ENCODE results near the gene KLHL35.

The KLHL35 gene

DNA sequence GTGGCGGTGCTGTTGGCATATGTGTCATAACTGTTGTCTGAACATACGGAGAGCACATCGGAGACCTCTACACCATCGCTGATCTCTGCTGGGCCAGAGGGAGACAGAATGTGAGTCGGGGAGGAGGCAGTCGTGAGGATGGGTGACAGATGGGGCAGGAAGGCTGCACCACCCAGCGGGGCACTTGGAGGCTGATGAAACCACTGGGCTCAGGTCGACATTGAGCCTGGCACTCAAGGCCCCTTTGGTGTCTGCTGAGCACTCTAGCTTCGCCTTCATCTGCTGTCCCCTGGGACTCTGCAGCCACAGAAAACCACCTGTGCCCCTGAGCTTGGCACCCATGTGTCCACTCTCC lies 2.5 kb upstream of the KLHL35 start:
- H3K4me3 ChIP-seq (ENCODE audit: control insufficient read depth, low read depth, low read length) = no peak overlapping the region
- DNase-seq (ENCODE audit: low read depth) = no peak
- TF ChIP-seq, protein P1, sequence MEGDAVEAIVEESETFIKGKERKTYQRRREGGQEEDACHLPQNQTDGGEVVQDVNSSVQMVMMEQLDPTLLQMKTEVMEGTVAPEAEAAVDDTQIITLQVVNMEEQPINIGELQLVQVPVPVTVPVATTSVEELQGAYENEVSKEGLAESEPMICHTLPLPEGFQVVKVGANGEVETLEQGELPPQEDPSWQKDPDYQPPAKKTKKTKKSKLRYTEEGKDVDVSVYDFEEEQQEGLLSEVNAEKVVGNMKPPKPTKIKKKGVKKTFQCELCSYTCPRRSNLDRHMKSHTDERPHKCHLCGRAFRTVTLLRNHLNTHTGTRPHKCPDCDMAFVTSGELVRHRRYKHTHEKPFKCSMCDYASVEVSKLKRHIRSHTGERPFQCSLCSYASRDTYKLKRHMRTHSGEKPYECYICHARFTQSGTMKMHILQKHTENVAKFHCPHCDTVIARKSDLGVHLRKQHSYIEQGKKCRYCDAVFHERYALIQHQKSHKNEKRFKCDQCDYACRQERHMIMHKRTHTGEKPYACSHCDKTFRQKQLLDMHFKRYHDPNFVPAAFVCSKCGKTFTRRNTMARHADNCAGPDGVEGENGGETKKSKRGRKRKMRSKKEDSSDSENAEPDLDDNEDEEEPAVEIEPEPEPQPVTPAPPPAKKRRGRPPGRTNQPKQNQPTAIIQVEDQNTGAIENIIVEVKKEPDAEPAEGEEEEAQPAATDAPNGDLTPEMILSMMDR (conservative IDR thresholded peaks at IDR 0.05; ENCODE audit: control insufficient read depth, insufficient read depth, low read depth, low read length) = no peak

DNA sequence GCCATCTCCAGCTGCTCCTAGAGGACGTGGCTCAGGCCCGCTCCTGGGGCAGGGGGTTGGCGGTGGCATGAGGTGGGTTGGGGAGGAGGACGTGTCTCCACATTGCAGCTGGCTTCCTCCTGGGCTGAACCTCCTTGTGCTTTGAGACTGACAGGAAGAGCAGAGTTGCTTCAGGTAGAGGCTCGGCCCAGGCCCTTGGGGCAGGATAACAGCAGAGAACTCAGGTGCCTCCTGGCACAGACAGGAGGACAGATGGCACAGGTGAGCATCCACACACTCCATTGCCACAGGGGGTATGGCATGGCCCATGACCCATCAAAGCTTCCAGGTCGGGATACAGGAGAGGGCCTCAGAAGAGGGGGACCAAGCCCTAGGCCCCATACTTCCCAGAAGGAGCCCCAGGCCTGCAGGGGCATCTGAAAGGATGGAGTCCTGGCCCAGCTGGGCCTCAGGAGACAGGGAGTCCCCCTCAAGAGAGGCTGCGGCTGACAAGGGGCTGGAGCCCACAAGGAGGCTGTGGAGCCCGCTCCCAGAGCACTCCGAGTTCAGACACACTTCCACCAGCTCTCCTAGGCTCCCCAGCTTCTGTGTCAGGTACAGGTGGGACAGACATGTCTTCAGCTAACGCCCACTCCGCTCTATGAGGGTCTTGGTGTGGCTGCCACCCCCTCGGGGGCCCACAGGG lies 2.0 kb upstream of the KLHL35 start:
- DNase-seq (ENCODE audit: low read depth) = no peak
- no peak overlapping the region for H3K4me3 ChIP-seq (ENCODE audit: control insufficient read depth, low read depth, low read length)
- TF ChIP-seq, protein P1 (conservative IDR thresholded peaks at IDR 0.05; ENCODE audit: control insufficient read depth, insufficient read depth, low read depth, low read length) = no peak

DNA sequence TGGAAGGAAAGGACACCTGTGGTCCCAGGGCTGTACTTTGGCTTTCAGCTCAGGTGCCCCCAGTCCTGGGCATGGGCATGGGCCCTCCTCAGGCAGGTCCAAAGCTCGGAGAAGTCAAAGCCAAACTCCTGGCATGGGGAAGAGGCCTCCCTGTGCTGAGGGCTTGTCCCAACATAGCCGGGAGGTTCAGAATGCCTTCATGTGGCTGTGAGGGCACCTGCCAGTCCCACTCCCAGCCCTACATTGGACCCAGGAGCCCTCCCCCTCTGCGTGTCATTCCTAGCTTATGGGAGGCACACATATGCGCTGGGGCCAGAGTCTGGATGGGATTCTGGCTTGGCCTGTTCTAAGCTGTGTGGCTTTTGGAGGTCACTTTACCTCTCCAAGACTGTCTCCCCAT lies 1.0 kb upstream of the KLHL35 start:
- no peak for DNase-seq (ENCODE audit: low read depth)
- TF ChIP-seq, protein P1 (conservative IDR thresholded peaks at IDR 0.05; ENCODE audit: control insufficient read depth, insufficient read depth, low read depth, low read length) = no peak
- H3K4me3 ChIP-seq (ENCODE audit: control insufficient read depth, low read depth, low read length) = no peak overlapping the region

DNA sequence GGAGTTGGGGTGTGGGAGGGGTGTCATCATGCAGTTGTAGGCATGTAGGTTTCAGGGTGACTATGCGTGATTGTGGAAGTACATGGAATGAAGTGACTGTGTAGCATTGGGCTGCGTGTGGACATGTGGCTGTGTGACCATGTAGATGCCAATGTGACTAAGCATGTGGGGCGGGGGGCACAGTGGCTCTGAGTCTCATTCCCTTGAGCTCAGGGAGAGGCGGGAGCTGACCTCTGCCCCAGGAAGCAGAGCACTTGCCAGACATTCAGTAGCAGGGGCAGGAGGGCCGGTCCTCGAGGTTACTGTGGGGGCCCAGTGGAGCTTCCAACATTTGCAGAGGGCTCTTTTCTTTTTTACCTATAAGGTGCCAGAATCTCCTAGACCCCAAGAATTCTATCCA lies 440 bp upstream of the KLHL35 start:
- no peak overlapping the region for H3K4me3 ChIP-seq (ENCODE audit: control insufficient read depth, low read depth, low read length)
- TF ChIP-seq, protein P1 (conservative IDR thresholded peaks at IDR 0.05; ENCODE audit: control insufficient read depth, insufficient read depth, low read depth, low read length) = no peak
- no peak for DNase-seq (ENCODE audit: low read depth)

DNA sequence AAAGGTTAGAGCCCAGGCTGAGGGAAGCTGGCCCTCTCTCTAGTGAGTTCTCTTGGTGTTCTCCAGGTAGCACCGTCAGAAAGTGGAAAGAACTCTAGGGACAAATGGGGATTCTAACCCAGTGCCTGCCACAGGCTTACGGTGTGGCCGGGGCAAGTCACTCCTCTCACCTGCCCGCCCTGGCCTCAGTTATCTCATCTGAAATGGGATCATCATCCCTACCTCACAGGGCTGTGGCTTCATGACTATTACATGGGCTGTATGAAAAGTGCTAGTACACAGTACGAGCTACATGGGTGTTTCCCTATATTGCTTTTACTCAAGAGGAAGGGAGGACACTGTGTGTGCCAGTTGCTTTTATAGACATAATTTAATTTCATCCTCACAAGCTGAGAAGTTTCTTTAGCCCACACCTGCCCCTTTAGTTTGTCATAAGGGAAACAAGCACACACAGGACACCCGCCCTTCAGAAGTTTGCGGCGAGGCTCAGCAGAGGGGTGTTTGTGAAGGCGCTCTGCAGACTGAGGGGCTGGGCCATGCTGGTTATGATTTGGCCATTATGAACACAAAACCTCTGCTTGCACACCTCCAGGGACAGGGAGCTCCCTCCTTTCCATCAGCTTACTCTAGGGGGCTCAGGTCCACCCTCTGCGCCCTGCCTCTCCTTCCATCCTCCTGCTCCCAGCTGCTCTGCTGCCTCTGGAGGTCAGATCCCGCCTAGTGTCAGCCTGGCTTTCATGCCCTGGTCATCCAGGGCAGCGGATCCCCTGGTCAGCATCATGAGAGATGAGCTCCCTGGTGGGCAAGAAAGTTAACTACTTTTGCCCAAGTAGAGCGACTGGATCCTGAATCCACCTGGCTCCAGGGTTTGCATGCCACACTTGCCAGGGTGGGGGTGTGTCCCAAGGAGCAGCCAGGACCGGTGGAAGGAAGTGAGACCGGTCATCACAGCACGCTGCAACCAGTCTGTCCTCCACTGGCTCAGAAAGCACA lies 1.2 kb downstream of the KLHL35 start:
- TF ChIP-seq, protein P1 (conservative IDR thresholded peaks at IDR 0.05; ENCODE audit: control insufficient read depth, insufficient read depth, low read depth, low read length) = no peak
- H3K4me3 ChIP-seq (ENCODE audit: control insufficient read depth, low read depth, low read length) = no peak overlapping the region
- DNase-seq (ENCODE audit: low read depth) = no peak

DNA sequence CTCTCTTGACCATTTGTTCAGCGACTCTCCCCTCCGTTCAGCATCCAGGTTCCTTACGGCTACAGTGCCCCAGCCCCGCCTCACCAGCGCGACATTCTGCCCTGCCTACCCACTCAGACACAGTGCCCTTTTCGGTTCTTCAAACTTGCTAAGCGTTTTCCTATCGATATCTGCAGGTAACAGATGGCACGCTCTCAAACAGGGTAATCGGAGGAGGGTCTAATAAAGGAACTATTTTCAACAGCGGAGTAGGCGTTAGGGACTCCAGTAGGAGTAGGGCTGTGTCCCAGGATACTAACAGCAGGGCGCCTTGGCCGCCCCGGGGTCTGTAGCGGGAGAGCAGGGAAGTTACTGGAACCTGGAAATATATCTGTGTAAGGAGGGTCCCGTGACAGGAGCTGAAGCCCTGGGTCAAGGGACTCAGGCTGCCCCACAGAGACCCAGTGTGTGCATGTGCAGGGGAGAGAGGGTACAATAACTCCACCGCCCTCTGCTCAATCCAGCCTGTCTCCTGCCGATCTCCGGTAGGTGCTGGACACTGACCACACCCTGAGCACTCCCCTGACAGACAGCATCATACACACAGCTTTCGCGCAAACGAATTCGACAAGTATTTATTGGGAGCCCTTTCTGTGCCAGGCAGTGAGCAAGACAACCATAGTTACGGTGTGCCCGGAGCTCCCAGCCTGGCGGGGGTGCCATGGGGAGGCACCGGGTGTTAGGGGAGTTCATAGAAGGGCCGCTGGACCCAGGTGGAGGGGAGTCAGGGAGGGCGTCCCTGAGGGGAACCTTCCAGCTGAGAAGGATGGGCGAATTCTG lies 2.1 kb downstream of the KLHL35 start:
- DNase-seq (ENCODE audit: low read depth) = no peak
- no peak overlapping the region for H3K4me3 ChIP-seq (ENCODE audit: control insufficient read depth, low read depth, low read length)
- TF ChIP-seq, protein P1 (conservative IDR thresholded peaks at IDR 0.05; ENCODE audit: control insufficient read depth, insufficient read depth, low read depth, low read length) = no peak

Measured in fibroblast of mammary gland (primary cell).